Measurements from ENCODE around the gene CSMD2.

CSMD2 gene

GRCh38 chr1:33680281-33680840 lies 484.7 kb downstream of the CSMD2 start:
- Histone ChIP-seq H3K9me3 (replicated peaks; ENCODE audit: low read length) (no peaks in the 10 kb centered on the region), H3K9ac (ENCODE audit: low read depth, low read length) (no peak overlapping the region), H3K36me3 (ENCODE audit: insufficient read depth, low read length) (no peaks in the 10 kb centered on the region), H3K4me2 (ENCODE audit: low read length) (no peak overlapping the region), H3K4me1 (ENCODE audit: control insufficient read depth, insufficient read depth, low read length) (no peaks in the 10 kb centered on the region), H3K27me3 (ENCODE audit: control insufficient read depth, insufficient read depth, low read length) (no peaks in the 10 kb centered on the region), H3K4me3 (ENCODE audit: low read length) (no peak overlapping the region)

- Histone ChIP-seq H3K27me3 (ENCODE audit: control insufficient read depth, insufficient read depth, low read length) (no peaks in the 10 kb centered on the region), H3K9ac (ENCODE audit: low read depth, low read length) (no peak overlapping the region)
These were observed 494.5 kb downstream of the CSMD2 start for GRCh38 chr1:33670567-33670966.

GRCh38 chr1:33668695-33669094 lies 496.3 kb downstream of the CSMD2 start:
- H3K4me2 ChIP-seq (ENCODE audit: low read length) = no peak overlapping the region
- H3K9me3 ChIP-seq (replicated peaks; ENCODE audit: low read length) = no peaks in the 10 kb centered on the region
- no peaks in the 10 kb centered on the region for H3K27me3 ChIP-seq (ENCODE audit: control insufficient read depth, insufficient read depth, low read length)
- no peaks in the 10 kb centered on the region for H3K4me1 ChIP-seq (ENCODE audit: control insufficient read depth, insufficient read depth, low read length)
- no peak overlapping the region for H3K9ac ChIP-seq (ENCODE audit: low read depth, low read length)
- H3K4me3 ChIP-seq (ENCODE audit: low read length) = no peak overlapping the region
- no peaks in the 10 kb centered on the region for H3K36me3 ChIP-seq (ENCODE audit: insufficient read depth, low read length)

More at GRCh38 chr1:33670567-33670966, 494.5 kb downstream of the CSMD2 start:
- Histone ChIP-seq H3K36me3 (ENCODE audit: insufficient read depth, low read length) (no peaks in the 10 kb centered on the region), H3K4me2 (ENCODE audit: low read length) (no peak overlapping the region), H3K4me3 (ENCODE audit: low read length) (no peak overlapping the region), H3K9me3 (replicated peaks; ENCODE audit: low read length) (no peaks in the 10 kb centered on the region), H3K4me1 (ENCODE audit: control insufficient read depth, insufficient read depth, low read length) (no peaks in the 10 kb centered on the region)

GRCh38 chr1:33667386-33668282 lies 497.4 kb downstream of the CSMD2 start:
- Histone ChIP-seq H3K4me1 (ENCODE audit: control insufficient read depth, insufficient read depth, low read length) (no peaks in the 10 kb centered on the region), H3K9ac (ENCODE audit: low read depth, low read length) (no peak overlapping the region), H3K4me3 (ENCODE audit: low read length) (no peak overlapping the region), H3K36me3 (ENCODE audit: insufficient read depth, low read length) (no peaks in the 10 kb centered on the region), H3K4me2 (ENCODE audit: low read length) (no peak overlapping the region), H3K27me3 (ENCODE audit: control insufficient read depth, insufficient read depth, low read length) (no peaks in the 10 kb centered on the region), H3K9me3 (replicated peaks; ENCODE audit: low read length) (no peaks in the 10 kb centered on the region)

GRCh38 chr1:33666616-33667015 lies 498.4 kb downstream of the CSMD2 start:
- no peaks in the 10 kb centered on the region for H3K9me3 ChIP-seq (replicated peaks; ENCODE audit: low read length)
- H3K4me1 ChIP-seq (ENCODE audit: control insufficient read depth, insufficient read depth, low read length) = no peaks in the 10 kb centered on the region
- H3K27me3 ChIP-seq (ENCODE audit: control insufficient read depth, insufficient read depth, low read length) = no peaks in the 10 kb centered on the region
- no peak overlapping the region for H3K9ac ChIP-seq (ENCODE audit: low read depth, low read length)
- no peak overlapping the region for H3K4me3 ChIP-seq (ENCODE audit: low read length)
- H3K4me2 ChIP-seq (ENCODE audit: low read length) = no peak overlapping the region
- no peaks in the 10 kb centered on the region for H3K36me3 ChIP-seq (ENCODE audit: insufficient read depth, low read length)

GRCh38 chr1:33661811-33662454 lies 503.1 kb downstream of the CSMD2 start:
- H3K36me3 ChIP-seq (ENCODE audit: insufficient read depth, low read length) = no peaks in the 10 kb centered on the region
- H3K27me3 ChIP-seq (ENCODE audit: control insufficient read depth, insufficient read depth, low read length) = peaks cover 3% of the 10 kb centered on the region
- H3K4me1 ChIP-seq (ENCODE audit: control insufficient read depth, insufficient read depth, low read length) = no peaks in the 10 kb centered on the region
- H3K4me2 ChIP-seq (ENCODE audit: low read length) = no peak overlapping the region
- H3K9ac ChIP-seq (ENCODE audit: low read depth, low read length) = no peak overlapping the region
- H3K4me3 ChIP-seq (ENCODE audit: low read length) = no peak overlapping the region
- H3K9me3 ChIP-seq (replicated peaks; ENCODE audit: low read length) = no peaks in the 10 kb centered on the region

GRCh38 chr1:33660956-33661355 lies 504.1 kb downstream of the CSMD2 start:
- Histone ChIP-seq H3K4me3 (ENCODE audit: low read length) (no peak overlapping the region), H3K9me3 (replicated peaks; ENCODE audit: low read length) (no peaks in the 10 kb centered on the region), H3K4me2 (ENCODE audit: low read length) (no peak overlapping the region), H3K27me3 (ENCODE audit: control insufficient read depth, insufficient read depth, low read length) (peaks cover 3% of the 10 kb centered on the region), H3K9ac (ENCODE audit: low read depth, low read length) (no peak overlapping the region), H3K4me1 (ENCODE audit: control insufficient read depth, insufficient read depth, low read length) (no peaks in the 10 kb centered on the region), H3K36me3 (ENCODE audit: insufficient read depth, low read length) (no peaks in the 10 kb centered on the region)

GRCh38 chr1:33660244-33660643 lies 504.8 kb downstream of the CSMD2 start:
- no peak overlapping the region for H3K4me2 ChIP-seq (ENCODE audit: low read length)
- no peaks in the 10 kb centered on the region for H3K36me3 ChIP-seq (ENCODE audit: insufficient read depth, low read length)
- H3K27me3 ChIP-seq (ENCODE audit: control insufficient read depth, insufficient read depth, low read length) = peaks cover 3% of the 10 kb centered on the region
- H3K9me3 ChIP-seq (replicated peaks; ENCODE audit: low read length) = no peaks in the 10 kb centered on the region
- no peak overlapping the region for H3K9ac ChIP-seq (ENCODE audit: low read depth, low read length)
- H3K4me1 ChIP-seq (ENCODE audit: control insufficient read depth, insufficient read depth, low read length) = no peaks in the 10 kb centered on the region
- H3K4me3 ChIP-seq (ENCODE audit: low read length) = no peak overlapping the region

- no peak overlapping the region for H3K9ac ChIP-seq (ENCODE audit: low read depth, low read length)
- H3K27me3 ChIP-seq (ENCODE audit: control insufficient read depth, insufficient read depth, low read length) = peaks cover 3% of the 10 kb centered on the region
- no peaks in the 10 kb centered on the region for H3K36me3 ChIP-seq (ENCODE audit: insufficient read depth, low read length)
- no peak overlapping the region for H3K4me3 ChIP-seq (ENCODE audit: low read length)
- H3K4me2 ChIP-seq (ENCODE audit: low read length) = no peak overlapping the region
- H3K4me1 ChIP-seq (ENCODE audit: control insufficient read depth, insufficient read depth, low read length) = no peaks in the 10 kb centered on the region
- no peaks in the 10 kb centered on the region for H3K9me3 ChIP-seq (replicated peaks; ENCODE audit: low read length)
These were observed 505.4 kb downstream of the CSMD2 start for GRCh38 chr1:33659641-33660040.

- H3K27me3 ChIP-seq (ENCODE audit: control insufficient read depth, insufficient read depth, low read length) = peaks cover 7% of the 10 kb centered on the region
- no peaks in the 10 kb centered on the region for H3K4me1 ChIP-seq (ENCODE audit: control insufficient read depth, insufficient read depth, low read length)
These were observed 507.2 kb downstream of the CSMD2 start for GRCh38 chr1:33657833-33658232.

GRCh38 chr1:33656467-33657005 lies 508.5 kb downstream of the CSMD2 start:
- Histone ChIP-seq H3K4me3 (ENCODE audit: low read length) (no peak overlapping the region), H3K36me3 (ENCODE audit: insufficient read depth, low read length) (no peaks in the 10 kb centered on the region), H3K9me3 (replicated peaks; ENCODE audit: low read length) (no peaks in the 10 kb centered on the region), H3K27me3 (ENCODE audit: control insufficient read depth, insufficient read depth, low read length) (peaks cover 7% of the 10 kb centered on the region), H3K4me1 (ENCODE audit: control insufficient read depth, insufficient read depth, low read length) (no peaks in the 10 kb centered on the region), H3K4me2 (ENCODE audit: low read length) (no peak overlapping the region), H3K9ac (ENCODE audit: low read depth, low read length) (no peak overlapping the region)

More at GRCh38 chr1:33657833-33658232, 507.2 kb downstream of the CSMD2 start:
- no peaks in the 10 kb centered on the region for H3K9me3 ChIP-seq (replicated peaks; ENCODE audit: low read length)
- H3K4me2 ChIP-seq (ENCODE audit: low read length) = no peak overlapping the region
- no peak overlapping the region for H3K9ac ChIP-seq (ENCODE audit: low read depth, low read length)
- no peaks in the 10 kb centered on the region for H3K36me3 ChIP-seq (ENCODE audit: insufficient read depth, low read length)
- no peak overlapping the region for H3K4me3 ChIP-seq (ENCODE audit: low read length)

Data from skeletal muscle satellite cell (primary cell).